Measurements from ENCODE around the gene MACROD2. TPM values are rescaled to one million over a fixed set of nuclear protein-coding genes. Genes with fewer than 3 reads are reported as not detected.

The MACROD2 gene
- total RNA-seq, 4 donors from 2014 or later: 1.8 to 4.8 (median 2.9) TPM

DNA sequence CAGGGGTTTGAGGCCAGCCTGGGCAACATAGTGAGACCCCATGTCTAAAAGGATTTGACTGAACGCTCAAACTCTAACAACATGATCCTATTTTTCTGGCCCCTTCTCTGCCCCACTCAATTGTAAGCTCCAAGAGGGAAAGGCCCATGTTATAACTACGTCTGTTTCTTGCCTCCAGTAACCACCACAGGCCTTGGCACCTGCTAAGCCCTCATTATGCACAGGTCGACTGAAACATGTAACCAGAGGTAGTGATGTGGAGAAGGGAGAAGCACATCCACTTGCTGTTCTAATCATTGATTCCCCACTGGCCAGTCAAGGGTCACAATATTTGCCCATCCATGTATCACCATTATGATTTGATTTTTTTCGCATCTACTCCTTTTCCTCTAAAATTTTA lies 2102.5 kb downstream of the MACROD2 start:
- 75 to 84% methylated on average over 3 to 4 of the region's 4 CpGs for WGBS, 2 donors
- TF ChIP-seq, protein P1, sequence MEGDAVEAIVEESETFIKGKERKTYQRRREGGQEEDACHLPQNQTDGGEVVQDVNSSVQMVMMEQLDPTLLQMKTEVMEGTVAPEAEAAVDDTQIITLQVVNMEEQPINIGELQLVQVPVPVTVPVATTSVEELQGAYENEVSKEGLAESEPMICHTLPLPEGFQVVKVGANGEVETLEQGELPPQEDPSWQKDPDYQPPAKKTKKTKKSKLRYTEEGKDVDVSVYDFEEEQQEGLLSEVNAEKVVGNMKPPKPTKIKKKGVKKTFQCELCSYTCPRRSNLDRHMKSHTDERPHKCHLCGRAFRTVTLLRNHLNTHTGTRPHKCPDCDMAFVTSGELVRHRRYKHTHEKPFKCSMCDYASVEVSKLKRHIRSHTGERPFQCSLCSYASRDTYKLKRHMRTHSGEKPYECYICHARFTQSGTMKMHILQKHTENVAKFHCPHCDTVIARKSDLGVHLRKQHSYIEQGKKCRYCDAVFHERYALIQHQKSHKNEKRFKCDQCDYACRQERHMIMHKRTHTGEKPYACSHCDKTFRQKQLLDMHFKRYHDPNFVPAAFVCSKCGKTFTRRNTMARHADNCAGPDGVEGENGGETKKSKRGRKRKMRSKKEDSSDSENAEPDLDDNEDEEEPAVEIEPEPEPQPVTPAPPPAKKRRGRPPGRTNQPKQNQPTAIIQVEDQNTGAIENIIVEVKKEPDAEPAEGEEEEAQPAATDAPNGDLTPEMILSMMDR (IDR thresholded peaks at IDR 0.05): no peak
- no peak for TF ChIP-seq POLR2A (IDR thresholded peaks at IDR 0.05)
- no peak overlapping the region for H3K4me3 ChIP-seq
- H3K9me3 ChIP-seq: no peaks in the 10 kb centered on the region
- H3K4me1 ChIP-seq: no peaks in the 10 kb centered on the region
- no peak overlapping the region for H3K27ac ChIP-seq
- no peaks in the 10 kb centered on the region for H3K36me3 ChIP-seq
- intact Hi-C loops (cut with DNase I): no loop called here
- no peaks in the 10 kb centered on the region for H3K27me3 ChIP-seq
- no peak for DNase-seq

DNA sequence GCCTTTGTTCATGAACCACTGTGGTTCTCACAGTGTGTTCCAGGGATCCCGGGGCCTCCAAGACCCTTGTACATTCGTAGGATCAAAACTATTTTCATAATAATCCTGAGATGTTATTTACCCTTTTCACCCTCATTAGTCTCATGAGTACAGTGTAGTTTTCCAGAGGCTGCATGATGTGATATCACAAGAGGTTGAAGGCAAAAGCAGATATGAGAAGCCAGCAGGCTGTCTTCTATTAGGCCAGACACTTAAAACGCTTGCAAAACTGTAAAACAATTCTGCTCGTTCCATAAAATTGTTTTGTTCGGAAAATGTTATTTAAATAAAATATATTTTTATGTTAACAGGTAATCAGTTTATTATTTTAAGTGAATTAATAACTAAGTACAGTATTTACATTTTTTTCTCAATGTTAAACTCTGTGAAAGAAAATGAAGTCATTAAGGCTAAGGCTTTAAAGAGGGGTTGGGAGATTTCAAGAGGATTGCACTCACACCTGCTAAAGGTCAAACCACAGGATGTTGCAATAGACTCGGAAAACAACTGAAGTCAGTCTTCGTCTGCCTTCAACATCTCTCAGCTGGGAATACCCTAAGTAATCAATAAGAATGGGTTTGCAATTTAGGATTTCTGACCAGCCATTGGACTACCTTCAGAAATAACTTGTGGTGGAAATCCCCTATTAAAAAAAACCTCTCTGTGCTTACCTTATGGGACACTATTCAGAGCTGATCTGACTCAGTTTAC lies 2103.7 kb downstream of the MACROD2 start:
- 63 to 68% methylated on average over 7 of the region's 7 CpGs for WGBS, 2 donors
- H3K4me3 ChIP-seq: no peak overlapping the region
- intact Hi-C loops (cut with DNase I): no loop called here

DNA sequence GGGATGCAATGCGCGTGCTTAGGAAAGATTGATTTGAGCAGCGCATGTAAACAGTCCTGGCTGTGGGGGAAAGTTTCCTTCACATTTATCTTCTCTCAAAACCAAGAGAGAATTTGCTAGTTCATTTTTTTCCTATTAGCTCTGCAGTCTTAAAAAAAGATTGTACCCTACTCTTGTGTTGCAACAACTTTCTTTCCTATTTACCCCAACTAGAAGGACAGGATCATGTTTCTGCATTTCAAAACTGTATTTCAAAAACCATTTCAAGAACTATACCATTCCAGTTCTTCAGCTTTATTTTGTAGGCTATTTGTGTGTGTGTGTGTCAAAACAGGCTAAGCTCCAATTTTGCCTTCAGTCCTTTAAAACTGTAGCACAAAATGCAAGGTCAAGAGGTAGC lies 2104.8 kb downstream of the MACROD2 start:
- 86 to 87% methylated on average over 3 of the region's 3 CpGs for WGBS, 2 donors
- H3K4me3 ChIP-seq: no peak overlapping the region
- H3K36me3 ChIP-seq: no peaks in the 10 kb centered on the region
- H3K27me3 ChIP-seq: no peaks in the 10 kb centered on the region
- no peaks in the 10 kb centered on the region for H3K9me3 ChIP-seq
- DNase-seq: no peak
- no peak for TF ChIP-seq POLR2A (IDR thresholded peaks at IDR 0.05)
- TF ChIP-seq, protein P1 (IDR thresholded peaks at IDR 0.05): no peak
- no peak overlapping the region for H3K27ac ChIP-seq
- H3K4me1 ChIP-seq: no peaks in the 10 kb centered on the region
- intact Hi-C loops (cut with DNase I): no loop called here

More for the DNA sequence above, 2103.7 kb downstream of the MACROD2 start:
- Histone ChIP-seq H3K9me3 (no peaks in the 10 kb centered on the region), H3K27ac (no peak overlapping the region), H3K4me1 (no peaks in the 10 kb centered on the region), H3K36me3 (no peaks in the 10 kb centered on the region), H3K27me3 (no peaks in the 10 kb centered on the region)
- TF ChIP-seq, protein P1 (IDR thresholded peaks at IDR 0.05): no peak
- no peak for TF ChIP-seq POLR2A (IDR thresholded peaks at IDR 0.05)
- no peak for DNase-seq

DNA sequence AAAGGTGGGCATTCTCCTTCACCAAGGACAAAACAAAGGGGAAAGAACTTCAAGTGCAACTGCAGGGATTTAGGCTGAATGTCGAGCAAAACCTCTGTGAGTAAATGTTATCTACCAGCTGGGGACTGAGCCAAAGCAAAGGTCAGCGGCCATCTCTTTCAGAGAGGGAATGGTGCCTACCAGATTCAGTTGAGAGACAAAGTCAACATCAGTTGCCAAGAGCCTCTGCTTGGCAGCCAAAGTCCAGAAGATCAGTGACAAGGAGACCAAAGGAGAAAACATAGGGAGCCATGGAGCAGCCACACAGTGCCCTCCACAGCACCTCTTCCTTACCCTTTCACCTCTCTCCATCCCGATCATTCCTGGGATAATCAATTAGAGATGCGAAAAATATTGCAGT lies 2105.5 kb downstream of the MACROD2 start:
- no peak for DNase-seq
- H3K36me3 ChIP-seq: no peaks in the 10 kb centered on the region

More for the DNA sequence above, 2105.5 kb downstream of the MACROD2 start:
- intact Hi-C loops (cut with DNase I): no loop called here
- Histone ChIP-seq H3K4me3 (no peak overlapping the region), H3K27ac (no peak overlapping the region), H3K27me3 (no peaks in the 10 kb centered on the region), H3K9me3 (no peaks in the 10 kb centered on the region), H3K4me1 (no peaks in the 10 kb centered on the region)
- 57 to 77% methylated on average over 4 of the region's 4 CpGs for WGBS, 2 donors
- TF ChIP-seq, protein P1 (IDR thresholded peaks at IDR 0.05): no peak
- TF ChIP-seq POLR2A (IDR thresholded peaks at IDR 0.05): no peak

Small RNA genes lying within 50 kb of the gene (small RNA-seq; reads per million reads assigned to genes)
- gene RN7SL864P (0 reads per million in 4 donors), gene RNA5SP475 (0 reads per million in 4 donors), gene RNU6-1159P (0 reads per million in 4 donors), gene RNU6-115P (0 to 0.30 (median 0) reads per million in 4 donors), gene RNU6-228P (0 reads per million in 4 donors), gene RNU6-278P (0 reads per million in 4 donors), gene RPS3P1 (0 reads per million in 4 donors)

Other genes with a start within 250 kb of the MACROD2 start
- 10 to 100 TPM in 3 of 4 donors, 1 to 10 TPM in 1; 4.7 to 21.9 (median 11.2) TPM for gene ESF1, start 210.6 kb upstream of the MACROD2 start, total RNA-seq
- 10 to 100 TPM in 2 of 4 donors, 1 to 10 TPM in 2; 6.6 to 14.5 (median 10.4) TPM for gene NDUFAF5, start 210.5 kb upstream of the MACROD2 start, total RNA-seq
- not detected for gene SEL1L2, start 4.9 kb upstream of the MACROD2 start, total RNA-seq